ENCODE results near the gene NSMCE3. TPM values are rescaled to one million over a fixed set of nuclear protein-coding genes. Genes with fewer than 3 reads are reported as not detected.

Gene NSMCE3
- polyA plus RNA-seq, 1 donor from 2014 or later, result 32.9 TPM

DNA sequence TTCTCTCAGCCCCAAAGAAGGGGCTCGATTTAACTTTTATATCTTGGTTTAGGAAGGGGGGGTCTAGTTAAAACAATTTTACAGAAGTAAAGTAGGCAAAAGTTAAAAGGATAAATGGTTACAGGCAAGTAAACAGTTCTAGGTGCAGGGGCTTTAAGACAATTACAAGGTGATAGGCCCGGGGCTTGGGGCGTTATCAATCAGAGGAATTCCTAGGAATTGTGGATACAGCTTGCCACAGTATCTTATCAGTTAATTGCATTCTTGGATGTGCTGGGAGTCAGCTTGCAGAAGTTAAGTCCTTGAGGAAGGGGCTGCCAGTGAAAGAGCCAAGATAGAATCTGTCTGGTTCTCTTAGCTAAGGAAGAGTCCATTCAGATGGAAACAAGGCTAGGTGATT lies 52.7 kb downstream of the NSMCE3 start:
- Mint-ChIP-seq H3K27ac (no peak overlapping the region), H3K9me3 (peaks cover 0 to 6% (median 3%) of the 10 kb centered on the region in 3 donors), H3K36me3 (no peaks in the 10 kb centered on the region), H3K4me1 (no peaks in the 10 kb centered on the region), H3K4me3 (no peak overlapping the region), H3K27me3 (peaks cover 2% of the 10 kb centered on the region)

Measured in IgD-negative memory B cell (primary cell).